ENCODE measurements around the gene HACD4. TPM values are rescaled to one million over a fixed set of nuclear protein-coding genes. Genes with fewer than 3 reads are reported as not detected.

Gene HACD4
- total RNA-seq, 1 donor from 2014 or later: 1.1 TPM

DNA sequence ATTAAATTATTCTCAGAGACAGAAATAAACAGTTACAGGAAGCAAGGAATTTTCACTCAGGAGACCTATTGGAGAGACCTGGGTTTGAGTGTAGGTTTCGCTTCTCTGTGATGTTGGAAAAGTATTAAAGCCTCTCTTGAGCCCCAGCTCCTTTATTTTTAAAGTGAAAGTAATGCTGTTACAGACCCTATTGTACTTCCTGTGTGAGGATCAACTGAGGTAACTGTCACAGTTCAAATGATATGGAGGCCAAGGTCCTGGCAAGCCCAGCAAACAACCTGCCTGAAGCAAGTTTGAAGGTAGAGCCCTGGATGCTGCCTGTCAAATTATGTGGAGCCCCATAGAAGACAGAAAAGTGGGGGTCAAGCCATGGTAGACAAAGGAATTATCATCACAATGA is 7.9 kb upstream of the HACD4 start:
- no peaks in the 10 kb centered on the region for H3K36me3 Mint-ChIP-seq
- Histone ChIP-seq H4K20me1 (ENCODE audit: low read depth) (no peaks in the 10 kb centered on the region), H3K4me3 (no peak overlapping the region), H3K4me1 (peaks cover 9% of the 10 kb centered on the region), H3K27me3 (no peaks in the 10 kb centered on the region), H3K27ac (no peak overlapping the region), H3K4me2 (no peak overlapping the region), H2AFZ (replicated peaks) (no peak overlapping the region), H3K9me3 (ENCODE audit: low read depth) (no peaks in the 10 kb centered on the region), H3K9ac (no peak overlapping the region), H3K79me2 (ENCODE audit: low read depth) (no peaks in the 10 kb centered on the region), H3K36me3 (no peaks in the 10 kb centered on the region), H3F3A (ENCODE audit: low read depth) (peaks cover 8% of the 10 kb centered on the region)
- H3K27me3 Mint-ChIP-seq (ENCODE audit: insufficient read depth, low read depth): peaks cover 2% of the 10 kb centered on the region
- DNase-seq (ENCODE audit: low spot score): no peak
- no peak for TF ChIP-seq EZH2 (IDR thresholded peaks at IDR 0.05)
- TF ChIP-seq EZH2phosphoT487 (IDR thresholded peaks at IDR 0.05): no peak
- TF ChIP-seq, protein P1, sequence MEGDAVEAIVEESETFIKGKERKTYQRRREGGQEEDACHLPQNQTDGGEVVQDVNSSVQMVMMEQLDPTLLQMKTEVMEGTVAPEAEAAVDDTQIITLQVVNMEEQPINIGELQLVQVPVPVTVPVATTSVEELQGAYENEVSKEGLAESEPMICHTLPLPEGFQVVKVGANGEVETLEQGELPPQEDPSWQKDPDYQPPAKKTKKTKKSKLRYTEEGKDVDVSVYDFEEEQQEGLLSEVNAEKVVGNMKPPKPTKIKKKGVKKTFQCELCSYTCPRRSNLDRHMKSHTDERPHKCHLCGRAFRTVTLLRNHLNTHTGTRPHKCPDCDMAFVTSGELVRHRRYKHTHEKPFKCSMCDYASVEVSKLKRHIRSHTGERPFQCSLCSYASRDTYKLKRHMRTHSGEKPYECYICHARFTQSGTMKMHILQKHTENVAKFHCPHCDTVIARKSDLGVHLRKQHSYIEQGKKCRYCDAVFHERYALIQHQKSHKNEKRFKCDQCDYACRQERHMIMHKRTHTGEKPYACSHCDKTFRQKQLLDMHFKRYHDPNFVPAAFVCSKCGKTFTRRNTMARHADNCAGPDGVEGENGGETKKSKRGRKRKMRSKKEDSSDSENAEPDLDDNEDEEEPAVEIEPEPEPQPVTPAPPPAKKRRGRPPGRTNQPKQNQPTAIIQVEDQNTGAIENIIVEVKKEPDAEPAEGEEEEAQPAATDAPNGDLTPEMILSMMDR (IDR thresholded peaks at IDR 0.05): no peak
- peaks cover 3% of the 10 kb centered on the region for H3K4me1 Mint-ChIP-seq
- no peaks in the 10 kb centered on the region for H3K9me3 Mint-ChIP-seq
- H3K4me3 Mint-ChIP-seq: no peak overlapping the region
- no peak overlapping the region for H3K27ac Mint-ChIP-seq

DNA sequence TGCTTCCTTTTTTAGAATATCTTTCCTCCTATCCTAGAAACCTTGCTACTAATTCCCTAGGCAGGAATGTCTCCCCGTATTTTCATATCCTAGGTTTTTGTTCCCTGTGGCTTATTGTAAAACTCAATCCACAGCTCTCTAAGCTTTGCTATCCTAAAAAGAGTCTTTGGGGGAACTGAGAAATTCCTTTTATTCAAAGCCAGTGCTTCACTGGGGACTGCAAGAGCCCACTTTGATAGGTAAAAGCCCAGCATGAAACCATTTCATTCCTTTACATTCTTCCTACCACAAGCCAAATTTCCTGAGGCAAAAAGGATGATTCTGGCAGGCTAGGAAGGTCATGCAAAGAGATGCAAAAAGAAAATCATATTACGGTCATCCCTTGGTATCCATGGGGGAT is 5.8 kb upstream of the HACD4 start:
- H3K4me1 ChIP-seq: peaks cover 9% of the 10 kb centered on the region
- peak overlapping the region; percentile 9 for H3K4me2 ChIP-seq
- no peak overlapping the region for H2AFZ ChIP-seq (replicated peaks)
- H3K4me3 ChIP-seq: no peak overlapping the region
- H3F3A ChIP-seq (ENCODE audit: low read depth): peaks cover 8% of the 10 kb centered on the region
- TF ChIP-seq, protein P1 (IDR thresholded peaks at IDR 0.05): no peak
- TF ChIP-seq EZH2phosphoT487 (IDR thresholded peaks at IDR 0.05) (no peak), EZH2 (IDR thresholded peaks at IDR 0.05) (no peak)
- H4K20me1 ChIP-seq (ENCODE audit: low read depth): no peaks in the 10 kb centered on the region
- no peaks in the 10 kb centered on the region for H3K36me3 Mint-ChIP-seq
- H3K27ac Mint-ChIP-seq: no peak overlapping the region
- no peaks in the 10 kb centered on the region for H3K79me2 ChIP-seq (ENCODE audit: low read depth)
- no peak overlapping the region for H3K4me3 Mint-ChIP-seq
- peaks cover 5% of the 10 kb centered on the region for H3K27me3 Mint-ChIP-seq (ENCODE audit: insufficient read depth, low read depth)
- no peak overlapping the region for H3K9ac ChIP-seq
- peaks cover 2% of the 10 kb centered on the region for H3K9me3 Mint-ChIP-seq
- H3K27me3 ChIP-seq: peaks cover 3% of the 10 kb centered on the region
- no peaks in the 10 kb centered on the region for H3K9me3 ChIP-seq (ENCODE audit: low read depth)
- no peaks in the 10 kb centered on the region for H3K36me3 ChIP-seq
- peaks cover 5% of the 10 kb centered on the region for H3K4me1 Mint-ChIP-seq
- no peak overlapping the region for H3K27ac ChIP-seq
- DNase-seq (ENCODE audit: low spot score): no peak

DNA sequence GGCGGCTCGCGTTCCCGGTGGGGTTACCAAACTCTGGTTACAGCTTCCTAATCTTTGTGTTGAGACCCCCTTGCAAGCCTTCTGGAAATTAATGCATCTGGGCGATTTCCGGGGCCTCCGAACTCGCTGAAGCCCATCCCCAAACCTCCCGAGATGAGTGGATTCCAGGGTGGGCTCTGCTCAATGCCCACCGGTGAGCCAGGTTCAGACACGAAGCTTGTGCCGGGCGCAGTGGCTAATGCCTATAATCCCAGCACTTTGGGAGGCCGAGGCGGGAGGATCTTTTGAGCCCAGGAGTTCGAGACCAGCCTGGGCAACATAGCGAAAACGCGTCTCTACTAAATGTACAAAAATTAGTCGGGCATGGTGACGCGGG is 356 bp upstream of the HACD4 start:
- H3K4me3 Mint-ChIP-seq: peak overlapping the region; percentile 44
- Histone ChIP-seq H3K79me2 (ENCODE audit: low read depth) (no peaks in the 10 kb centered on the region), H3F3A (ENCODE audit: low read depth) (peaks cover 14% of the 10 kb centered on the region), H3K36me3 (no peaks in the 10 kb centered on the region), H3K4me1 (peaks cover 12% of the 10 kb centered on the region), H3K9ac (no peak overlapping the region), H3K4me3 (peak overlapping the region; percentile 57), H3K9me3 (ENCODE audit: low read depth) (no peaks in the 10 kb centered on the region), H3K4me2 (peak overlapping the region; percentile 81), H4K20me1 (ENCODE audit: low read depth) (no peaks in the 10 kb centered on the region), H3K27ac (no peak overlapping the region), H3K27me3 (peaks cover 10% of the 10 kb centered on the region), H2AFZ (replicated peaks) (peak overlapping the region; percentile 96)
- no peak overlapping the region for H3K27ac Mint-ChIP-seq
- peaks cover 3% of the 10 kb centered on the region for H3K4me1 Mint-ChIP-seq
- peaks cover 2% of the 10 kb centered on the region for H3K9me3 Mint-ChIP-seq
- peaks cover 5% of the 10 kb centered on the region for H3K27me3 Mint-ChIP-seq (ENCODE audit: insufficient read depth, low read depth)
- TF ChIP-seq EZH2 (IDR thresholded peaks at IDR 0.05): no peak
- no peak for TF ChIP-seq EZH2phosphoT487 (IDR thresholded peaks at IDR 0.05)
- TF ChIP-seq, protein P1 (IDR thresholded peaks at IDR 0.05): no peak
- no peaks in the 10 kb centered on the region for H3K36me3 Mint-ChIP-seq
- DNase-seq (ENCODE audit: low spot score): no peak
